Measurements from ENCODE around the gene MORN1.
"Not testable (repeated sequence)": the region's sequence is repeated elsewhere in the genome, so short reads cannot be mapped to it uniquely, and the experiment has no call there.

The MORN1 gene

GRCh38 chr1:2335721-2336455, 55.5 kb downstream of the MORN1 start:
- H3K4me3 ChIP-seq (ENCODE audit: low read length): no peak overlapping the region
- no peaks in the 10 kb centered on the region for H4K20me1 ChIP-seq (ENCODE audit: control insufficient read depth, insufficient read depth, low read depth, low read length)
- no peaks in the 10 kb centered on the region for H3K4me1 ChIP-seq (ENCODE audit: control insufficient read depth, low read length)
- no peaks in the 10 kb centered on the region for H3K27me3 ChIP-seq (ENCODE audit: control insufficient read depth, low read length)
- no peaks in the 10 kb centered on the region for H3K9me2 ChIP-seq (replicated peaks; ENCODE audit: control insufficient read depth, low read length)
- H3K9me3 ChIP-seq (ENCODE audit: control insufficient read depth, insufficient read depth, low read length): no peaks in the 10 kb centered on the region
- H3K27ac ChIP-seq (ENCODE audit: low read depth, low read length): no peak overlapping the region
- no peaks in the 10 kb centered on the region for H3F3A ChIP-seq (ENCODE audit: control insufficient read depth, insufficient read depth)
- no peaks in the 10 kb centered on the region for H3K79me2 ChIP-seq (ENCODE audit: control insufficient read depth, low read length)
- no peak for TF ChIP-seq EZH2phosphoT487 (IDR thresholded peaks at IDR 0.05; ENCODE audit: borderline replicate concordance, low read length)
- TF ChIP-seq, protein P1, sequence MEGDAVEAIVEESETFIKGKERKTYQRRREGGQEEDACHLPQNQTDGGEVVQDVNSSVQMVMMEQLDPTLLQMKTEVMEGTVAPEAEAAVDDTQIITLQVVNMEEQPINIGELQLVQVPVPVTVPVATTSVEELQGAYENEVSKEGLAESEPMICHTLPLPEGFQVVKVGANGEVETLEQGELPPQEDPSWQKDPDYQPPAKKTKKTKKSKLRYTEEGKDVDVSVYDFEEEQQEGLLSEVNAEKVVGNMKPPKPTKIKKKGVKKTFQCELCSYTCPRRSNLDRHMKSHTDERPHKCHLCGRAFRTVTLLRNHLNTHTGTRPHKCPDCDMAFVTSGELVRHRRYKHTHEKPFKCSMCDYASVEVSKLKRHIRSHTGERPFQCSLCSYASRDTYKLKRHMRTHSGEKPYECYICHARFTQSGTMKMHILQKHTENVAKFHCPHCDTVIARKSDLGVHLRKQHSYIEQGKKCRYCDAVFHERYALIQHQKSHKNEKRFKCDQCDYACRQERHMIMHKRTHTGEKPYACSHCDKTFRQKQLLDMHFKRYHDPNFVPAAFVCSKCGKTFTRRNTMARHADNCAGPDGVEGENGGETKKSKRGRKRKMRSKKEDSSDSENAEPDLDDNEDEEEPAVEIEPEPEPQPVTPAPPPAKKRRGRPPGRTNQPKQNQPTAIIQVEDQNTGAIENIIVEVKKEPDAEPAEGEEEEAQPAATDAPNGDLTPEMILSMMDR (IDR thresholded peaks at IDR 0.05; ENCODE audit: low read depth, low read length, poor library complexity, severe bottlenecking): no peak
- H3K4me2 ChIP-seq (ENCODE audit: low read length): no peak overlapping the region
- H3K36me3 ChIP-seq (ENCODE audit: control insufficient read depth, low read length): no peaks in the 10 kb centered on the region

DNA sequence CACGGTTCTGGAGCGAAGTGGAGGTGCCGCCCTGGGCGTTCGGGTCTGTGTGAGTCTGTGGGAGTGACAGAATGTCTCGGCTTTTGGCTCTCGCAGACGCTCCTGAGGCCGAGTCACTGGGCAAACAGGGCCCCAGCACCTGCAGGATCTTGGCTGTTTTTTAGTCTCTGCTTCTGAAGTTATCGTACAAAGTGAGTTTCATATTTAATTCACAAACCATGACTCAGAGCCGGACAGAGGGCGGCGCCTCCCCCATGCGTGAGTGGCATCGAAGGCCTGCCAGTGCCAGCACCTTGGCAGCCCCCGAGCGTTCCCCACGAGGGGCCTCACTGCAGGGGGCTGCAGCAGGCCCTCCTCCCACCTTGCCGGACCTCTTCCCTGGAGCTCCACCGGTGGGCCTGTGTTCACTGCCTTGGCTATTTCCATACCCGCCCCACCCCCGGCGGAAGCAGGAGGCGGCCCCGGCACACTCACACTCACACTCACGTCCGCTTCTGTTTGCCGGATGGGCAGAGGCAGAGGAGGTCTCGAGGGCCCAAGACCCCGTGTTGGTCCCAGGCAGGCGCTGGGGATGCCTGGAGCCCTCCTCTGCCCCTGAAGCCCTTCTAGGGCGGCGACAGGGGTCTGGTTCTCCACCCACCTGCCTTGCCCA, 56.3 kb downstream of the MORN1 start:
- no peaks in the 10 kb centered on the region for H3F3A ChIP-seq (ENCODE audit: control insufficient read depth, insufficient read depth)
- TF ChIP-seq EZH2phosphoT487 (IDR thresholded peaks at IDR 0.05; ENCODE audit: borderline replicate concordance, low read length): no peak
- TF ChIP-seq, protein P1 (IDR thresholded peaks at IDR 0.05; ENCODE audit: low read depth, low read length, poor library complexity, severe bottlenecking): no peak
- no peaks in the 10 kb centered on the region for H3K27me3 ChIP-seq (ENCODE audit: control insufficient read depth, low read length)
- no peak overlapping the region for H3K4me3 ChIP-seq (ENCODE audit: low read length)
- no peak overlapping the region for H3K4me2 ChIP-seq (ENCODE audit: low read length)
- no peaks in the 10 kb centered on the region for H3K4me1 ChIP-seq (ENCODE audit: control insufficient read depth, low read length)
- H3K36me3 ChIP-seq (ENCODE audit: control insufficient read depth, low read length): no peaks in the 10 kb centered on the region
- no peaks in the 10 kb centered on the region for H3K9me2 ChIP-seq (replicated peaks; ENCODE audit: control insufficient read depth, low read length)
- H4K20me1 ChIP-seq (ENCODE audit: control insufficient read depth, insufficient read depth, low read depth, low read length): no peaks in the 10 kb centered on the region
- no peaks in the 10 kb centered on the region for H3K9me3 ChIP-seq (ENCODE audit: control insufficient read depth, insufficient read depth, low read length)
- H3K79me2 ChIP-seq (ENCODE audit: control insufficient read depth, low read length): no peaks in the 10 kb centered on the region
- H3K27ac ChIP-seq (ENCODE audit: low read depth, low read length): no peak overlapping the region

GRCh38 chr1:2334366-2334765, 57.0 kb downstream of the MORN1 start:
- no peaks in the 10 kb centered on the region for H3K27me3 ChIP-seq (ENCODE audit: control insufficient read depth, low read length)
- no peak overlapping the region for H3K4me2 ChIP-seq (ENCODE audit: low read length)

GRCh38 chr1:2331580-2331979, 59.8 kb downstream of the MORN1 start:
- not testable (repeated sequence) for H3K4me3 ChIP-seq (ENCODE audit: low read length); H3K36me3 ChIP-seq (ENCODE audit: control insufficient read depth, low read length); H3K4me2 ChIP-seq (ENCODE audit: low read length); H3K27me3 ChIP-seq (ENCODE audit: control insufficient read depth, low read length); H3K9me2 ChIP-seq (replicated peaks; ENCODE audit: control insufficient read depth, low read length); H4K20me1 ChIP-seq (ENCODE audit: control insufficient read depth, insufficient read depth, low read depth, low read length); H3K9me3 ChIP-seq (ENCODE audit: control insufficient read depth, insufficient read depth, low read length); H3K79me2 ChIP-seq (ENCODE audit: control insufficient read depth, low read length); H3K4me1 ChIP-seq (ENCODE audit: control insufficient read depth, low read length); H3F3A ChIP-seq (ENCODE audit: control insufficient read depth, insufficient read depth); H3K27ac ChIP-seq (ENCODE audit: low read depth, low read length)

More at GRCh38 chr1:2334366-2334765, 57.0 kb downstream of the MORN1 start:
- Histone ChIP-seq H3K4me1 (ENCODE audit: control insufficient read depth, low read length) (no peaks in the 10 kb centered on the region), H3K36me3 (ENCODE audit: control insufficient read depth, low read length) (no peaks in the 10 kb centered on the region), H3K9me2 (replicated peaks; ENCODE audit: control insufficient read depth, low read length) (no peaks in the 10 kb centered on the region), H3K27ac (ENCODE audit: low read depth, low read length) (no peak overlapping the region), H3K9me3 (ENCODE audit: control insufficient read depth, insufficient read depth, low read length) (no peaks in the 10 kb centered on the region), H4K20me1 (ENCODE audit: control insufficient read depth, insufficient read depth, low read depth, low read length) (no peaks in the 10 kb centered on the region), H3K4me3 (ENCODE audit: low read length) (no peak overlapping the region), H3F3A (ENCODE audit: control insufficient read depth, insufficient read depth) (no peaks in the 10 kb centered on the region), H3K79me2 (ENCODE audit: control insufficient read depth, low read length) (no peaks in the 10 kb centered on the region)
- TF ChIP-seq, protein P1 (IDR thresholded peaks at IDR 0.05; ENCODE audit: low read depth, low read length, poor library complexity, severe bottlenecking): no peak
- no peak for TF ChIP-seq EZH2phosphoT487 (IDR thresholded peaks at IDR 0.05; ENCODE audit: borderline replicate concordance, low read length)
